ENCODE data around the gene GRM5.
"Not testable (repeated sequence)": the region's sequence is repeated elsewhere in the genome, so short reads cannot be mapped to it uniquely, and the experiment has no call there.

GRM5 gene

DNA sequence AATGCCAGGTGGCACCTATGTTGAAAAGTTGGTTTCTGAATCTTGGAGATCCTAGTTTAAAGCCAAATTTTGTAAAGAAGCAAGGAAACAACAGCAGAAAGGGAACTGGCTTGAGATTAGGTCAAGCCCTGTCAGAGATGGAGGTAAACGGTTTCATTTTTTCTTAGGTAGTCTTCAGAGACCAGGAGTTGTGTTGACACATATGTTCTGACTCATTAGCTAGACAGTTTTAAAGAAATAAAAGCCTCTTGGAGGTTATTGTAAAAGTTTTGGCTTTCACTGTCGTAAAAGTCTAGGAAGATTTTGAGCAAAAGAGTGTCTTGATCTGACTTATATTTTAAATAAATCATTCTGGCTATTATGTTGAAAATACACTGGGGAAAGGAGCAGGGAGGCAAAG lies 576.8 kb downstream of the GRM5 start:
- DNase-seq (ENCODE audit: low read depth): no peak

- DNase-seq (ENCODE audit: low read depth): no peak
Measured at GRCh38 chr11:88487646-88488045, 578.1 kb downstream of the GRM5 start.

- DNase-seq (ENCODE audit: low read depth): no peak
Measured at GRCh38 chr11:88484873-88485621, 580.7 kb downstream of the GRM5 start.

- DNase-seq (ENCODE audit: low read depth): no peak
Measured at GRCh38 chr11:88482871-88483301, 582.9 kb downstream of the GRM5 start.

DNA sequence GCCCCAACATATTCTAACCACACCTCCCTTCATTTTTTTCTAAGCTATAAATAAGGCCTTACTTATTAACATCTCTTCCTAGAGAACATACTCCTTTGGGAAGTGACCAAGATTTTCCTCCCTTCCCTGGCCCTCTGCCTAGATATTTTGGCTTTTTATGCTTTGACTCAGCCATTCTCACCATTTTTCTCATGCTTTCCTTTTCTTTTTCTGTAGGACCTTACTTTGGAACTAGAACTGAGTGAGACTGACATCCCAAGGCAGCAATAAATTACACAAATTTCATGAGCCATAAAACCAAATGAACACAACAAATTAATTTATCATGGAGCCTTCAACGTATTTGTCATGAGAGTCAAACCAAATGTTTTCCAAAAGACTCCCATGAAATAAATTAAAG lies 585.6 kb downstream of the GRM5 start:
- DNase-seq (ENCODE audit: low read depth): no peak

DNA sequence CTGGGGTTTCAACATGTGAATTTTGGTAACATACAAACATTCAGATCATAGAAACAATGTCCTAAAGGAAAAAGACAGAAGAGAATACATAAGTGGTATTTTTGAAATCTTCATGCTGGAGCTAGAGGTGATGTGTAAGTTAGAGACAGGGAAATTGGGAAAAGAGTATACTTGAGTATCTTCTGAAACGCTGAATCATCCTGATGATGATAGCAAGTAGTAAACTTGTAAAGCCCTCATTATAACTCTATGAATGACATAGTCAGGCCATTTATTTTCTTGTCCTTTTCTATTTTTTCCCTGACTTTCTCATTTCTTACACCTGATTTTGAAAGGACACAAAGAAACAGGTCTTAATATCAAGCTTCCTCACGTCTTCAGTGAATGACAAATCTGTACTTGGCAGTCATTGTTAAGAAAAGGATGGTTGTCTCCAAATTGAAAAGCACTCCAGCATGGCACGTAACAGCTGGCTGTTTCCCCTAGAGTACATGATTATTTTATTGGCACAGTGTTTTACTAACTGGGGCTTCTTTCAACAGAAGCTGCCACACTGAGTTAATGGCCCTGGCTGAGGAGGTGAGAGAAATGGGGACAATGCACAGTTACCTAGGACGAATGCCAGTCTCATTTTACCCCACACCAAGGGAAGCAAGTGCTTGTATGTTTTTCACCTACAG lies 587.5 kb downstream of the GRM5 start:
- no peak for DNase-seq (ENCODE audit: low read depth)

DNA sequence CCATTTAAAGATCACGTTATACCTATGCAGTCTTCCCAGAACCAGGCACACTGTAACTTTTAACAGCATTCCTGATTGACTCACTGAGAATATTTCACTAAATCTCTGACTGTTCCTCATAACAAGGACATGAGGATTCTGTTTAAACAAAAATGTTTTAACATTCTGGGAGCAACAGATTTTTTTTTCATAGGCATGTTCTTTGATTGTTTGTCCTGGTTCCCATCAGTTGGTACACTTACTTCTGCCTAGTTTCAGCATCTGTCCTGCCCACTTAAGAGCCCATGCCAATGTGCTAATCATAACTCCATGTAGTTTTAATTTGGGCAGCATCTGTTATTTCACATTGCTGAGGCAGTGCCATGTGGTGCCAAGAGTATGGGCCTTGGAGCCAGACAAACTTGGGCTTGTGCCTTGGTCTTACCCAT lies 589.8 kb downstream of the GRM5 start:
- DNase-seq (ENCODE audit: low read depth): no peak

GRCh38 chr11:88474655-88475054 lies 591.1 kb downstream of the GRM5 start:
- DNase-seq (ENCODE audit: low read depth): no peak

DNA sequence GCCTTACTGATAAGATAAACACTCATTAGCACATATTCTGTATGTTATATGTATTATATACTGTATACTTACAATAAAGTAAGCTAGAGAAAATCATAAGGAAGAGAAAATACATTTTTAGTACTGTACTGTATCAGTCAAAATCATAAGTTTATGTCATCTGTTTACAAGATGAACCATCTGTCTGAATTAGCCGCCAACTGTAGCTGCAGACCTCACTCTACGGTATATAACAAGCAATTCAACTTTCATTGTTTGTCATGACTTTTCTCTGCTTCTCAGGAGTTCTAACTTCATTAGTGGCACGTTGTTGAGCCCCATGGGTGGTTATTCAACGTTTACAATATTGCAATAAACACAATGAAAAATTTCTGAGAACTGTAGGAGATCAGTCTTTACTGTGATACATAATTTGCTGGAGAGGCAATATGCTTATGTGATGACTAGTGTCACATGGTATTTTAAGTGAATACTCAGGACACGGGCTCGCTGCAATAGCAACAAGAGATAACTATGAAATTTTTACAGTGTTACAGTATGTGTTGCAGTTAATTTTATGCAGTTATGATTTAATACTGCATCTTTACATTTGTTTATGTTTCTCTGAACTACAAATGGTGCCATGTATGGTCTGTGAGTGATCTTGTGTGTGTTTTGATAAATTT lies 596.1 kb downstream of the GRM5 start:
- DNase-seq (ENCODE audit: low read depth): no peak

- DNase-seq (ENCODE audit: low read depth): no peak
Measured at GRCh38 chr11:88464528-88464927, 601.3 kb downstream of the GRM5 start.

DNA sequence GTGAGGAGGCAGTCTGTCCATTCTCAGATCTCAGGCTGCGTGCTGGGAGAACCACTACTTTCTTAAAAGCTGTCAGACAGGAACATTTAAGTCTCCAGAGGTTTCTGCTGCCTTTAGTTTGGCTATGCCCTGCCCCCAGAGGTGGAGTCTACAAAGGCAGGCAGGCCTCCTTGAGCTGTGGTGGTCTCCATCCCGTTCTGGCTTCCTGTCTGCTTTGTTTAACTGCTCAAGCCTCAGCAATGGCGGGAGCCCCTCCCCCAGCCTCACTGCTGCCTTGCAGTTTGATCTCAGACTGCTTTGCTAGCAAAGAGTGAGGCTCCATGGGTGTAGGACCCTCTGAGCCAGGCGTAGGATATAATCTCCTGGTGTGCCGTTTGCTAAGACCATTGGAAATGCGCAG lies 602.5 kb downstream of the GRM5 start:
- DNase-seq (ENCODE audit: low read depth): not testable (repeated sequence)

DNA sequence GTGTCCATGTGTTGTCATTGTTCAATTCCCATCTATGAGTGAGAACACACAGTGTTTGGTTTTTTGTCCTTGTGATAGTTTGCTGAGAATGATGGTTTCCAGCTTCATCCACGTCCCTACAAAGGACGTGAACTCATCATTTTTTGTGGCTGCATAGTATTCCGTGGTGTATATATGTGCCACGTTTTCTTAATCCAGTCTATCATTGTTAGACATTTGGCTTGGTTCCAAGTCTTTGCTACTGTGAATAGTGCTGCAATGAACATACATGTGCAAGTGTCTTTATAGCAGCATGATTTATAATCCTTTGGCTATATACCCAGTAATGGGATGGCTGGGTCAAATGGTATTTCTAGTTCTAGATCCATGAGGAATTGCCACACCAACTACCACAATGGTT lies 607.7 kb downstream of the GRM5 start:
- DNase-seq (ENCODE audit: low read depth): not testable (repeated sequence)

DNA sequence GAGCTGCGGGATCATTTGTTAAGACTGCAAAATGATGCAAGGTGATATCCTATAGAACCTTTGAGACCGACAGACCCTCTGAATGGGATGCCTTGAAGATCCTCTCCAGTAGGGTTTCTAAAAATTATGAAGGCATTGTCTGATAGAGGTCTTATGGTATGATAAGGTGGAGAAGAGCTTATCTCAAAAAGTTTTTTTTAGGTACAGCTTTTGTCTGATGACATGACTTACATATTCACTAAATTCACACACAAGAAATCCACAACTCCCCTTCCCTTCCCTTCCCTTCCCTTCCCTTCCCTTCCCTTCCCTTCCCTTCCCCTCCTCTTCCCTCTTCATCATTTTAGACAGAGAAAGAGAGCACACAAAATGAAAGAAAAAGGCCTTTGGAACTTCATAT lies 609.8 kb downstream of the GRM5 start:
- no peak for DNase-seq (ENCODE audit: low read depth)

DNA sequence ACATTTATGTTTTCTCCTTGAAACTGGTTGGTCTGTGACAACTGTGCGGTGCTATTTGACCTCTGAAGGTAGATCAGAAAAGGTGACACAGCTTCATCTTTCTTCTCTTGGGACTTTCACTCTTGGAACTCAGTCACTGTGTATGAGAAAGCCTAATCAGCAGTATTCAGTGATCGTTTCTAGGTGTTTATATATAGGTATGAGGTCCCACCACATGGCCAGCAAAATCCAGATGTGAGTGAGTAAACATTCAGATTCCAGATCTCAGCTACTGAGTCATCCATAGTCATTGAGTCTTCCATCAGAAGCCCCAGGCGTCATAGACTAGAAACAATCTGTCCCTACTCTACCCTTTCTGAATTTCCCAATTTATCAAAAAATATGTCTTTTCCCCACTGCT lies 610.9 kb downstream of the GRM5 start:
- DNase-seq (ENCODE audit: low read depth): no peak

All from stimulated activated CD8-positive, alpha-beta memory T cell treated with anti-CD3 and anti-CD28 coated beads, Interleukin-12 subunit alpha, Interleukin-12 subunit beta, amount 100 ng/mL, for 1 hour (primary cell).